GM18873 (cell line): ENCODE measurements around the gene HIVEP3.
A peak's percentile ranks its signal among the peaks of the same experiment; 100 is the strongest.

ENCODE experiments used
- ATAC-seq: cut with Tn5 transposase; IDR thresholded peaks from one replicate; pipeline ENCODE4 v1.9.1; 2021; ENCODE audit warnings: mild to moderate bottlenecking, moderate library complexity, moderate number of reproducible peaks; ENCODE audit not compliant: unreplicated experiment, low FRiP score

Gene HIVEP3

GRCh38 chr1:41740058-41740457, 178.7 kb downstream of the HIVEP3 start:
- no peak for ATAC-seq

DNA sequence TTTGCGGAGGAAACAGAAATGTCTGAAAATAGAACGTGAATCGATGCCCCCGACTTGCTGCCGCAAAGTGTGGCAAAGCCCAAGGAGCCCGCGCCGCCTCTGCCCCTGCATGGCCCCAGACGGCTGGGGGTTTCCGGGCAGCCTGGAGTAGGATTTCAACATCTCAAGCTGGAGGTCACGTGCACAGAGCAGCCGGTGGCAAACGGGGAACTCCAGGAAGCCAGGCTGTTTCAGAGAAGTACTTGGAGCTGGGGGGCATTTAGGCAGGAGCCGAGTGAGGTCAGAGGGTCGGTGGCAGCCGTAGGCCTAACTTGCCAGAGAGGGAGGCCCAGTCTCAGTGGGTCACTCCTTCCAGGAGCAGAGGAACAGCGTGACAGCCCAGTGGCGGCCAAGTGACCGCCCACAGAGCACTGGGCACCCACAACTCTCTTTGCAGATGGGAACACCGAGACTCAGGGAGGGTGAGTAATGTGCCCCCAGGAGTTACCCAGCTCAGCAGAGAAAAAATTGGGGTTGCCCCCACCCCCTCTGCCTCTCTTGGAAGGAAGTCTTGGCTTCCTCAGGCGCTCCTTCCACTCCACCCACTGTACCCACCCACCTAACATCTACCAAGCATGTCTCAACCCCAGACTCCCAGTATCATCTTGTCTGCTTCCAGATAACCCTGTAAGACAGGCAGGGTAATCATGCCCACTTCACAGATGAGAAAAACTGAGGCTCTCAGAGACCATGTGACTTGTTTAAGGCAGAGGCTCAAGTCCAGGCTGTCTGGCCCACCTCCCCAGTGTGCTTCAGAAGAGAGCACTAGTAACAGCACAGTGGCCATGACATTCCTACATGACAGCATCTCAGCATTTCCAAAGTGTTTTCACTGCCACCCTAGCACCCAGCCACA, 179.4 kb downstream of the HIVEP3 start:
- ATAC-seq, result peak; percentile 49

- no peak for ATAC-seq
These were observed 180.2 kb downstream of the HIVEP3 start for GRCh38 chr1:41738475-41738874.

DNA sequence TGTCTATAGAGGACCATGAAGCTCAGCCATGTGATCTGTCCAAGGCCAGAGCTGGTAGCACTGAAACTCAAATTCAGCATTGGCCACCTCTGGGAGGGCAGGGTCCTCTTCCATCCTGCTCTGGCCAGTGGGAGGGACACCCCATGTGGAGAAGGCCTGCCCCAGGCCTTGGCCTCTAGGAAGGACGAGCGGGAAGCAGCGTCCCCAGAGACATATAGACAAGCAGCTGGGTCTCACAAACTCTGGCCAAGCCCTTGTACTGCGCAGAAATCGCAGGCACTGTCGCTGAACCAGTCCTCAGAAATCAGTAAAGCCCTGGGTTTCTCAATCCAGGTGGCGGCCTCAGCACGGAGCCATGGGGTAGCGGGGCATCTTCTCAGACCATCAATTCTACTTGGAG, 180.7 kb downstream of the HIVEP3 start:
- no peak for ATAC-seq

DNA sequence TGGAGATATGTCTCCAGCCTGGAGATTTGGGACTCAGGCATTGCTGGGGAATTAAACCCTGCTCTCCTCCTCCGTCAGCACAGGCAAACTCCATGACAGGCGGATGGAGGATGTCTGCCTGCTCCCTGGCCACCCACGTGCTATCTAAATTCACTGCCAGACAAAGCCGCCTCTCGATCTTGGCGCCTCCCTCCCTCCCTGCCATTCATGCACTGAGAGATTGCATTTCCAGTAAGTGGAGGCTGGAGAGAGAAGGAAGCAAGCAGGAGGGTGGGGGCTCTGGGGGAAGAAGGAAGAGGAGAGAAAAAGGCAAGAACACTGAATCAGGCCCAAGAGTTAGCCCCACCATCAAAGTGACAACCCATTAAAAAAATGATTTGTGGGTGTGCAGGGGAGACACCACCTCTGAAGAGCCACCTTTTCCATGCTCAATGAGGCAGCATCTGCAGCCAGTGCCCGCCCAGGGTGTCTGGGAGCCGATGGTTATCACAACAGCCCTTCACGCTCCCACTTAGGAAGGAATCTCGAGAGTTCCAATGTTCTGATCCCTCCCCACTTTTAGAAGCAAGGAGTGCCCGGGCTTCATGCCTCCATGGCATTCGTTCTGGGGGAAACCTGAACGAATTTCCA, 183.0 kb downstream of the HIVEP3 start:
- no peak for ATAC-seq

- ATAC-seq, result no peak
These were observed 183.6 kb downstream of the HIVEP3 start for GRCh38 chr1:41735139-41735538.

DNA sequence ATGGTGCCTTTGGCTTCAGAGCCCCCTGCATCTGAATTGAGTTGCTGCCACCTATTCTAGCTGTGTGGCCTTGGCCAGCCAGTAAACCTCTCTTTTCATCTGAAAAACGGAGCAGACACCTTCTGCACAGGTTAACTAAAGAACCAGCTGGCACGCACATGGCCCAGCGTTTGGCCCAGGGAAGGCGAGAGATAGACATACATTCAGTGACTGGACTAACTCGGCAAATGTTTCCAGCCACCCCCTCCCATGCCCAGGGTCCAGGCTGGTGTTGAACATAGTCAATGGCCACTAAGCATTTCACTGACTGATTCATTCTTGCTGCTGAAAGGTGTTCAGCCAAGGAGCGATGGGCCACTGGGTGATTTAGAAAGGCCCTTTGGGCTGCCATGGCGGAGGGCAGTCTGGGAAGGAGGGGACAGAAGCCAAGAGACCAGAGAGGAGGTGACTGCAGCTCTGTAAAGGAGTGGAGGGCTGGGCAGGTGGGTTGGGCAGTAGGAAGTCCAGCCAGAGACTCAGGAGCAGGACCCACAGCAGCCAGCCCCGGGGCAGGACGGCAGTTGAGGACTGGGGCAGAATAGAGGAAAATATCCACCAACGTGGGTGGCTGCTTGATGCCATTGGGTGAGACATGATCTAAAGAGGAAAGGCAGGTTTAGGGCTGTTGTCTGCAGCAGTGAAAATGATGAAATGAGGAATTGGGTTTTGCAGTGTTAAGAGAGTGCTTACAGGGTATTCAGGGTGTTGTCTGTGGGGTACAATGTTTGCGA, 184.3 kb downstream of the HIVEP3 start:
- no peak for ATAC-seq

DNA sequence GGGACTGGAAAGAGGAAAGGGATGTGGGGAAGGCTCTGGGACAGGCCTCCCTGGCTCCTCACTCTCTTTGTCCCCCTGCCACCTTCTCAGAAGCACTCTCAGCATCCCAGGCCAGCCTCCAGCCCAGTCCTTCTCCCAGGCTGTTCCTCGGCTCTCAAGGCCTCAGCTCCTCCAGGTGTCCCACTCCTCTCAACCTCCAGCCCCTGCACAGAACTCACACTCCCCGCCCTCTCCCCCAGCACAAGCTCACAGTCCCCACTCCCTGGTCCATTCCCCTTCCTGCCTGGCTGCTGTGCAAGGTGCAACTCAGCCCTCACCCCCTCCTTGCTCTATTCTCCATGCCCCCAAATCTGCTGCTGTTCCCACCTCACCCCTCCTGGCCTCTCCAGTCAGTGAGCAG, 185.0 kb downstream of the HIVEP3 start:
- no peak for ATAC-seq

DNA sequence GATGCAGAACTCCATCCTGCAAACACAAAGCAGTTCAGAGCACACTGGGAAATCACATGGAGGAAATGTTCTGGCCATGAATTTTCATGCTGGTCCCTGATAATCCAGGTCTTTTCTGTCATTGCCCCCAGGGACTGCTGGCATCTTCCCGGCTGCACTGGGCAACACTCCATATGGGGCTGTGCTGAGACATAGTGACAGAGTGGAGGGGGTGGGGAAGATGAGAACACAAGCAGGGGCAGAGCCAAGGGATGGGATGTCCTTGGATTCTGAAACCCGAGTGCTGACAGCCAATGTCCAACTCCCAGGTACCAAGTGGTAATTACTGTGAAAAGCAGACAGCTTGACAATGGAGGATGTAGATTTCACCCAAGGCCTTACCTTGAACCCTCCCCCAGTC, 185.7 kb downstream of the HIVEP3 start:
- ATAC-seq, result no peak

GRCh38 chr1:41731516-41732030, 187.1 kb downstream of the HIVEP3 start:
- no peak for ATAC-seq

GRCh38 chr1:41730806-41731205, 187.9 kb downstream of the HIVEP3 start:
- ATAC-seq, result no peak

DNA sequence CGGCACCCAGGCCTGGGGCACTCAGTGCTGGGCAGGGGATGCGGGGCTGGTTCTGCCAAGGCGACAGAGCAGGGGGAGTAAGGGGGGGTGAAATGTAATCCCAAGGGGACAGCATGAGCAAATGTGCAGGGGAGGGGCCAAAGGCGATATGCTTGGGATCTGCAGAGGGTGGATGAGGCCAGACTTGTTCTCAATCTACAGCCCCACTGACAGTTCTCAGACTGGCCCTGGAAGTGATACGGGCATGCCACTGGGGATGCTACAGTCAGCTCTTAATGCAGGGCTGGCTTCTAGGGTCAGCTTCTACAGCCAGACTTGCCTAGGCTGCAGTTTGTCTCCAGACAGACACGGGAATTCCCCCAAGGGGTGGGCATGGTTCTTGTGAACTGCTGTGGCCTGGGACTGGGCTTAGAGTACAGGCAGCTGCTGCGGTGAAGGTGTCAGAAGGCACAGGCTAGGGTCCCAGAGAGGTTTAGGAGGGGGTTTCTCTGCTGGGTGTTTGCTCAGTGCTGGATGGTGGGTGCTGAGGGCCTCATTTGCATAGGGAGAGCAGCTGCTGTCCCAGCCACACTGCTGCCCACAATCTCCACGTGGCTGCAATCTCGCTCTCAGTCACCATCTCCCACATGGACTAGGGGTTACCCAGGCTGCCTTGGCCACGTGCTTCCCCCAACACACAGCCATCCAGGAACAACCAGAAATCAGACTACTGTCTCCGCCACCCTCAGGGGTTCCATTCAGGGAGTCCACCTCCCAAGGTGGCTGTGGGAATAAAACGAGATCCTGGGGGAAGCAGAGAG, 190.1 kb downstream of the HIVEP3 start:
- ATAC-seq, result peak; percentile 87

- ATAC-seq, result no peak
These were observed 191.0 kb downstream of the HIVEP3 start for GRCh38 chr1:41727749-41728115.

DNA sequence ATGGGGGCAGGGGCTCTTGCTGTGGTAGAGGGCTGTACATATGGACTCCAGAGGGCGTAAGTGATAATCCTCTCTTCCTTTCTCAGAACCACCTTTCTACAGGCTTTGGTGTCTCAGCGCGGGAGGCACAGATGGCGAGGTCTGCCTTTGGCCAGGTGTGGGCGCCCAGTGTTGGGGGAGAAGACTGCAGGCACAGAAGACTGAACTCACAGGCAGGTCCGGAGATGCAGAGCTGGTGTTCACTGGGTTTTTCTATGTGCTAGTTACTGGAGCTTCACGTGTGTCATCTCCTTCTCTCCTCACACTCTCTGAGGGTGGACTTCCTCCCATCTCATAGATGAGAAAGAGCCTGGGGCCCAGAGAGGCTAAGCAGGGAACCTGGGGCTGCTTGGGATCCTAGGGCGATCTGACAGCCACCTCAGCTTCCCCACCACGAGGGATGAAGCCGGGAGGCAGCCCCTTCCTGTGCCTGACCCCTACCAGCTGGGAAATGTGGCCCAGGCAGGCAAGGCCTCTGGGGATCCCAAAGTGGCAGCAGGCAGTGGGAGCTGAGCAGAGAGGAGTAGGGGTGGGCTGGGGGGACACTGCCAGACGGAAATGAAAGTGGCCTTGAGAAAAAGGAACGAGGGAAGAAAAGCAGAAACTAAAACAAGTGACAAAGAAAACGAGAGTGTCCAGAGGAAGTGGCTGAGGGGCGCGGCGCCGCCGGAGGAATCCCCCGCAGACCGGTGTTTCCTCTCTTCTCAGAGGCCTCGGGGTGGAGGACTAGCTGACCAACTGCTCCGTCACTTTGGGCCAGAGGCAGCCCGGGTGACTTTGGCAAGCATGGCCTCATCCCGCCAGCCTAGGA, 191.6 kb downstream of the HIVEP3 start:
- ATAC-seq, result no peak

DNA sequence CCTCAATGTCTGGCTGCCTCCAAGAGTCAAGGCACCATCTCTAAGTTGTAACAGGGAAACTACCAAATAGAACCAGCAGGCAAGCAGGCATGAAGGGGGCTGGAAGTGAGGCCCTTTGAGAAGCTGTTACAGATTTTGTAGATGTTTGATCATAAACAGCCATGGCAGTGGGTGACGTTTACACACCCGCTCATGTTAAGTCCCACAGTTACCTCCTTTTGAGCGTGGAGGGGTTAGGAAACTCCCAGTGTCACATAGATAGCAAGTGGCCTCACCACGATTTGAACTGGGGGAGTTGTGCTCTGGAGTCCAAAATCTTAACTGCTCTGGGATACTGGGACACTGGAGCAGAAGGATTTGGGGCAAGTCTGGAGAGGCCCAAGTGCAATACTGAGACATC, 192.4 kb downstream of the HIVEP3 start:
- no peak for ATAC-seq

- ATAC-seq, result no peak
These were observed 193.8 kb downstream of the HIVEP3 start for GRCh38 chr1:41724926-41725325.

- ATAC-seq, result no peak
These were observed 194.5 kb downstream of the HIVEP3 start for GRCh38 chr1:41724248-41724647.

GRCh38 chr1:41723786-41724185, 194.9 kb downstream of the HIVEP3 start:
- ATAC-seq, result no peak

GRCh38 chr1:41722184-41722583, 196.5 kb downstream of the HIVEP3 start:
- ATAC-seq, result no peak
